ENCODE measurements around the gene POC5.

POC5 gene

GRCh38 chr5:75660678-75661465 is 56.4 kb downstream of the POC5 start:
- Mint-ChIP-seq H3K27ac (no peak overlapping the region), H3K4me1 (ENCODE audit: low read depth) (peaks cover 5% of the 10 kb centered on the region), H3K4me3 (no peak overlapping the region), H3K27me3 (ENCODE audit: low read depth) (peaks cover 14% of the 10 kb centered on the region), H3K9me3 (no peaks in the 10 kb centered on the region), H3K36me3 (ENCODE audit: low read depth) (no peaks in the 10 kb centered on the region)

- H3K27me3 Mint-ChIP-seq (ENCODE audit: low read depth) = peaks cover 14% of the 10 kb centered on the region
- no peak overlapping the region for H3K4me3 Mint-ChIP-seq
- H3K27ac Mint-ChIP-seq = no peak overlapping the region
- H3K9me3 Mint-ChIP-seq = no peaks in the 10 kb centered on the region
- no peaks in the 10 kb centered on the region for H3K36me3 Mint-ChIP-seq (ENCODE audit: low read depth)
- peaks cover 5% of the 10 kb centered on the region for H3K4me1 Mint-ChIP-seq (ENCODE audit: low read depth)
Measured at GRCh38 chr5:75659791-75660450, 57.3 kb downstream of the POC5 start.

DNA sequence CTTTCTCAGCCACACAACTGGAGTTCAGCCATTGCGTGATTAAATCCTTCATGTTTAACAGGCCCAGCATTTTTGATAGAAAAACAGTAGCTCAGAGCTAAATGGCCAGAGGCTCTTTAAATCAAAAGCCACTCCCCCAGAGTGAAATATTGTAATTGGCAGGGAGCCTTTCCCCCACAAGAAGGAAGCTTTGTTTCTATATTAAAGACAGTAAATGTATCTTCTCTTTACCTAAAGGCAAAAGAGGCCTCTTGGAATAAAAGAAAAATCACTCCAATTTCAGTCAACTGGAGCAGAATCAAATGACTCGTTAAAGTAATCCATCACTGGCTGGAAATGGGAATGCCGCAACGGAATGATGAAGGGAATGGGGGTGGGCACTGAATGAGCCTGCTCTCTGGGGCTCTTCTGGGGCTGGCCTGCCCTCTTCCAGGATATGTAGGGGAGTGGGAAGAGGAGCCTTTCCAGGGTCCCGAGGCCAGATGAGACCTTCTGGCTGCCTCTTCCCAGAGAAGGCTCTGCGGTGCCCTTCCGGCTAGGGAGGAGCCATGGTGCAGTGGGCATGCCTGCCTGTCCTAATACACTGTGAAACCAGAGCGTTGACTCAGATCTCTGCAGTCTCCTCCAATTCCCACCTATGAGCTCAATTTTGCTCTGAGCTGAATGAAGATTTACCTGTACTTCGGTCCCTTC is 60.8 kb downstream of the POC5 start:
- no peak overlapping the region for H3K27ac Mint-ChIP-seq
- peaks cover 14% of the 10 kb centered on the region for H3K27me3 Mint-ChIP-seq (ENCODE audit: low read depth)
- H3K36me3 Mint-ChIP-seq (ENCODE audit: low read depth) = no peaks in the 10 kb centered on the region
- no peak overlapping the region for H3K4me3 Mint-ChIP-seq
- H3K4me1 Mint-ChIP-seq (ENCODE audit: low read depth) = peaks cover 5% of the 10 kb centered on the region
- no peaks in the 10 kb centered on the region for H3K9me3 Mint-ChIP-seq

GRCh38 chr5:75654693-75655295 is 62.4 kb downstream of the POC5 start:
- Mint-ChIP-seq H3K27me3 (ENCODE audit: low read depth) (peaks cover 13% of the 10 kb centered on the region), H3K4me1 (ENCODE audit: low read depth) (peaks cover 2% of the 10 kb centered on the region), H3K4me3 (no peak overlapping the region), H3K27ac (no peak overlapping the region), H3K9me3 (peaks cover 2% of the 10 kb centered on the region), H3K36me3 (ENCODE audit: low read depth) (no peaks in the 10 kb centered on the region)

DNA sequence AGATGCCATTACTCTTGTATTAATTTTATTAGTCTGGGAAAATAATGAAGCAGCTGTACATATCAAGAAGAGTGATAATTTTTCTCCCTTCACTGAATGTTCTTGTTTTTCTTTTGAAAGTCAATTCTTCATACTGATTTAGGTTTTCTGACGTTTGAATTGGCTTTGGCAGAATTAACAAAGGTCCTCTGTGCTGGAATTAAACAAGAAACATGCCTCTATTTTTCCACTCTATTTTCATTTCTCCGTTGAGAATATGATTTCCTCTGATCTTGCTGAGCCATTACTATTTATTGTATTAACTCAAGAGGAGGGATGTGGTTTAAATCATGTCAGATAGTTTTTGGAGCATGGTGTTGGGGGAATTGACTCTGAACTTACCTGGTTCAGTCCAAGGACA is 63.7 kb downstream of the POC5 start:
- no peak overlapping the region for H3K4me3 Mint-ChIP-seq
- peaks cover 10% of the 10 kb centered on the region for H3K27me3 Mint-ChIP-seq (ENCODE audit: low read depth)
- H3K4me1 Mint-ChIP-seq (ENCODE audit: low read depth) = peaks cover 4% of the 10 kb centered on the region
- H3K36me3 Mint-ChIP-seq (ENCODE audit: low read depth) = no peaks in the 10 kb centered on the region
- H3K27ac Mint-ChIP-seq = no peak overlapping the region
- H3K9me3 Mint-ChIP-seq = peaks cover 9% of the 10 kb centered on the region

DNA sequence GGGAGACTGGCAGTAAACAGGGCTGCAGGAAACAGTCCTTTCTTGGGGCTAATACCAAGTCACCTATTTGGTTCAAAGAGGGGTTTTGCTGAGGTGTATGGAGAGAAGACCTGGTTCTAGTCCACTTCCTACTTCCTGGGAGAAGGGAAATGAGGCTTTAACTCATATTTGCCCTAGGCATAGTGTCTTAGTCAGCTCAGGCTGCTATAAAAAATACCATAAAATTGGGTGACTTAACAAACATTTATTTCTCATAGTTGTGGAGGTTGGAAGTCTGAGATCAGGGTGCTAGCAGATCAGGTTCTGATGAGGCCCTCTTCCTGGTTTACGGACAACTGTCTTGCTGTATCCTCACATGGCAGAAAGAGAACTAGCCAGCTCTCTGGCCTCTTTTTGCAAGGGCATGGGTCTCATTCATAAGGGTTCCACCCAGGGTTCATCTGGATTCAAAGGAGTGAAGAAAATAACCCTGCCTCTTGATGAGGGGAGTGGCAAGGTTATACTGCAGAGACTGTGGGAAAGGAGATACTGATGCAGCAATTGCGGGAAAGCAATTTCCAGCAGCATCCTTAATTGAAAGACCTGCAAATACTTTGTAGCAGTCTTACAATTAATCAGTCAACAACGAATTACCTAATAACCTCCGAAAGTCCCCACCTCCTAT is 65.5 kb downstream of the POC5 start:
- Mint-ChIP-seq H3K27ac (no peak overlapping the region), H3K9me3 (peaks cover 13% of the 10 kb centered on the region), H3K36me3 (ENCODE audit: low read depth) (no peaks in the 10 kb centered on the region), H3K4me3 (no peak overlapping the region), H3K27me3 (ENCODE audit: low read depth) (peaks cover 6% of the 10 kb centered on the region), H3K4me1 (ENCODE audit: low read depth) (peaks cover 7% of the 10 kb centered on the region)

GRCh38 chr5:75648712-75649111 is 68.5 kb downstream of the POC5 start:
- peaks cover 13% of the 10 kb centered on the region for H3K9me3 Mint-ChIP-seq
- H3K27ac Mint-ChIP-seq = no peak overlapping the region
- no peaks in the 10 kb centered on the region for H3K27me3 Mint-ChIP-seq (ENCODE audit: low read depth)
- peaks cover 7% of the 10 kb centered on the region for H3K4me1 Mint-ChIP-seq (ENCODE audit: low read depth)
- no peak overlapping the region for H3K4me3 Mint-ChIP-seq
- no peaks in the 10 kb centered on the region for H3K36me3 Mint-ChIP-seq (ENCODE audit: low read depth)

GRCh38 chr5:75640826-75641225 is 76.4 kb downstream of the POC5 start:
- Mint-ChIP-seq H3K4me1 (ENCODE audit: low read depth) (no peaks in the 10 kb centered on the region), H3K9me3 (no peaks in the 10 kb centered on the region), H3K27ac (no peak overlapping the region), H3K36me3 (ENCODE audit: low read depth) (no peaks in the 10 kb centered on the region), H3K4me3 (no peak overlapping the region), H3K27me3 (ENCODE audit: low read depth) (no peaks in the 10 kb centered on the region)

DNA sequence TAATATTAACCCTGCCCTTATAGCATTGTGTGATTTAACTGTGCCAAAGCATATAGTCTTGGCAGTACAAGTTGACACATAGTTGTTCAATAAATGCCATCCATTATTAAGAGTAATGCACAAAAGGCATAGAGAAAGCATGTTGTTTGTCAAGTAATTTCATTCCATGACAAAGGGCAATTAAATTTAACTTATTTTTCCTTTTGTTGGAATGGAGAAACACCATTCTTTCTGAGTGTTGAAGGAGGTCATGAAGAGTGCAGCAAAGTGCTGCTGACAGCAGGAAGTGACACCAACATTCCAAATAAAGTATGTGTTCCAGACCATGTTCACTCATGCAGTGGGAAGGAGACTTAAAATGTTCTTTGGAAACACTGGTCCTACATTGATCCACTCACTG is 76.8 kb downstream of the POC5 start:
- H3K27me3 Mint-ChIP-seq (ENCODE audit: low read depth) = no peaks in the 10 kb centered on the region
- H3K9me3 Mint-ChIP-seq = no peaks in the 10 kb centered on the region
- no peaks in the 10 kb centered on the region for H3K36me3 Mint-ChIP-seq (ENCODE audit: low read depth)
- H3K4me3 Mint-ChIP-seq = no peak overlapping the region
- no peak overlapping the region for H3K27ac Mint-ChIP-seq
- H3K4me1 Mint-ChIP-seq (ENCODE audit: low read depth) = no peaks in the 10 kb centered on the region

- no peak overlapping the region for H3K27ac Mint-ChIP-seq
- H3K9me3 Mint-ChIP-seq = no peaks in the 10 kb centered on the region
- no peaks in the 10 kb centered on the region for H3K4me1 Mint-ChIP-seq (ENCODE audit: low read depth)
- H3K36me3 Mint-ChIP-seq (ENCODE audit: low read depth) = no peaks in the 10 kb centered on the region
- no peaks in the 10 kb centered on the region for H3K27me3 Mint-ChIP-seq (ENCODE audit: low read depth)
- no peak overlapping the region for H3K4me3 Mint-ChIP-seq
Measured at GRCh38 chr5:75639535-75640311, 77.5 kb downstream of the POC5 start.

- H3K4me3 Mint-ChIP-seq = no peak overlapping the region
Measured at GRCh38 chr5:75637949-75638348, 79.3 kb downstream of the POC5 start.

DNA sequence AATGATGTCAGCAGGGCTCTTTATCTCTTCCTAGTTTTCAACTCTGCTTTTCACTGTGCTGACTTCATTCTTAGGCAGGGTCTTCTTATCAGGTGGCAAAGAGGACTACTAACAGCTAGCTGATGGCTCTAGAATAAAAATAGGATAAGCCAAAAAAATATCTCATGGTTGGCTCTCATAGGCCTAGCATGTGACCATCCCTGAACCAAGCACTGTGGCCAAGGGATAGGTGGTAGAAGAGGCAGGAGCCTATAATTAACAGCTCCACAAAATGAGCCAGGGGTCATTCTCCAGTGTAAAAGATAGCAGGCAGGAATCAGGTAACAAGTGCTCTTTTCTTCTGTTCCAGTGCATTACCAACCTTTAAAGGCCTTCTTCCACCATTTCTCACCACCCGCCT is 84.9 kb downstream of the POC5 start:
- Mint-ChIP-seq H3K27ac (no peak overlapping the region), H3K9me3 (peaks cover 4% of the 10 kb centered on the region), H3K4me1 (ENCODE audit: low read depth) (no peaks in the 10 kb centered on the region), H3K4me3 (no peak overlapping the region), H3K36me3 (ENCODE audit: low read depth) (no peaks in the 10 kb centered on the region), H3K27me3 (ENCODE audit: low read depth) (no peaks in the 10 kb centered on the region)

More at GRCh38 chr5:75637949-75638348, 79.3 kb downstream of the POC5 start:
- Mint-ChIP-seq H3K27ac (no peak overlapping the region), H3K27me3 (ENCODE audit: low read depth) (no peaks in the 10 kb centered on the region), H3K9me3 (peaks cover 4% of the 10 kb centered on the region), H3K4me1 (ENCODE audit: low read depth) (no peaks in the 10 kb centered on the region), H3K36me3 (ENCODE audit: low read depth) (no peaks in the 10 kb centered on the region)

DNA sequence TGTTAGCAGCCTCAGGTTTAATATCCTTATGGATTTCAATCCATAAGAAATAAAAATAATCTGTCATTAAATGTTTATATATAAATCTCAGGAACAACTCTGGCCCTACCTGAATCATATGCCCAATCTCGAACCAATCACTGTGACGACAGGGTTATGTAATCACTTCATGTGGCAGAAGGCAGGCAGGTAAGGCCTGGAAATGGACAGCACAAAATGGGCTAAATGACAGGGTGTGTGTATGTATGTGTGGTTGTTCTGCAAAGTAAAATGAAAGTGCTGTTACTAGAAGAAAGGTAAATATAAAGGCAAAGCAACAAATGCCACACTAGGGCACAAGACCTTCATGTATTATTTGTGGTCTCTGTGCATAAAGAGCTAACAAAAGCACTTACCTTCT is 86.4 kb downstream of the POC5 start:
- Mint-ChIP-seq H3K4me3 (no peak overlapping the region), H3K4me1 (ENCODE audit: low read depth) (no peaks in the 10 kb centered on the region), H3K9me3 (peaks cover 4% of the 10 kb centered on the region), H3K27ac (no peak overlapping the region), H3K27me3 (ENCODE audit: low read depth) (no peaks in the 10 kb centered on the region), H3K36me3 (ENCODE audit: low read depth) (no peaks in the 10 kb centered on the region)

GRCh38 chr5:75627801-75628200 is 89.4 kb downstream of the POC5 start:
- H3K27ac Mint-ChIP-seq = no peak overlapping the region
- no peak overlapping the region for H3K4me3 Mint-ChIP-seq
- no peaks in the 10 kb centered on the region for H3K27me3 Mint-ChIP-seq (ENCODE audit: low read depth)
- no peaks in the 10 kb centered on the region for H3K9me3 Mint-ChIP-seq
- no peaks in the 10 kb centered on the region for H3K4me1 Mint-ChIP-seq (ENCODE audit: low read depth)
- H3K36me3 Mint-ChIP-seq (ENCODE audit: low read depth) = no peaks in the 10 kb centered on the region

Measured in T-helper 1 cell treated with Interleukin-12 subunit alpha and Interleukin-12 subunit beta and Interleukin-4 antibody, amounts not matched to agents 30 μg/mL and 1 μg/mL, for 36 hours (primary cell).